ENCODE data around the gene TRIM38.
"Not testable (repeated sequence)": the region's sequence is repeated elsewhere in the genome, so short reads cannot be mapped to it uniquely, and the experiment has no call there.

TRIM38 gene

GRCh38 chr6:25943887-25944286, 18.7 kb upstream of the TRIM38 start:
- DNase-seq = no peak

DNA sequence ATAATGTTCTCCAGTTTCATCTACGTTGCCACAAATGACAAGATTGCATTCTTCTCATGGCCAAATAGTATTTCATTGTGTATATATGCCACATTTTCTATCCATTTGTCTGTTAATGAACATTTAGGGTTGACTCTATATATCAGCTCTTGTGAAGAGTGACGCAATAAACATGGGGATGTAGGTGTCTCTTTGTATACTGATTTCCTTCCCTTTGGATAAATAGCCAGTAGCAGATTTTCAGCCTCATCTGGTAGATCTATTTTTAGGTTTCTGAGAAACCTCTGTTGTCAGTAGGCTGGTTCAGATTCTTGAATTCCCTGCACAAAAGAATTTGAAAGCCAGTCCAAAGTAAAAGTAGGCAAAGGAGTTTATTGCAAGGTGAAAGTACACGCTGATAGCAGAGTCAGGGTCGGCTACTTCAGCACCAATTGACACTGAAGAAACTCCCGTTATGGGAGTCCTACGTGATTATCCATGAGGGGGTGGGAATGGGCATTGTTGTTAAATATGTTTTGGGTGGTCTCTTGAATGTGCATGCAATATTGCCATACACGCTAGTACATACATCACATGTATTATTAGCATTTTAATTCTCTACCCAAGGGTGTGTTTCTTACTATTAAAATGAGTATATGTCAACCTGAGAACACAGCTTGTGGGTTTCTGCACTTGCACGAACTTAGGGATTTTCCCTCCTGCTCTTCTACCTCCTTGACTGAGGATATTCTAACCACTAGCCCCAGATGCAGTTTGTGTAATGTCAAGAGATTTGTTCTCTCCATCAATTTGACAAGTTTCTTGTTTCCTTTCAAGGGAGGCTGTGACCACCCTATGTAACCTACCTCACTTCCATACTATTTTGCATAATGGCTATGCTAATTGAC, 17.7 kb upstream of the TRIM38 start:
- DNase-seq = no peak

GRCh38 chr6:25945738-25946137, 16.9 kb upstream of the TRIM38 start:
- DNase-seq = not testable (repeated sequence)

- no peak for DNase-seq
Measured at GRCh38 chr6:25946631-25947030, 16.0 kb upstream of the TRIM38 start.

- DNase-seq = not testable (repeated sequence)
Measured at GRCh38 chr6:25947492-25947891, 15.1 kb upstream of the TRIM38 start.

- DNase-seq = no peak
Measured at GRCh38 chr6:25949695-25950094, 12.9 kb upstream of the TRIM38 start.

GRCh38 chr6:25950297-25950696, 12.3 kb upstream of the TRIM38 start:
- DNase-seq = no peak

GRCh38 chr6:25951296-25952032, 11.1 kb upstream of the TRIM38 start:
- DNase-seq = no peak

GRCh38 chr6:25952535-25952934, 10.1 kb upstream of the TRIM38 start:
- no peak for DNase-seq

DNA sequence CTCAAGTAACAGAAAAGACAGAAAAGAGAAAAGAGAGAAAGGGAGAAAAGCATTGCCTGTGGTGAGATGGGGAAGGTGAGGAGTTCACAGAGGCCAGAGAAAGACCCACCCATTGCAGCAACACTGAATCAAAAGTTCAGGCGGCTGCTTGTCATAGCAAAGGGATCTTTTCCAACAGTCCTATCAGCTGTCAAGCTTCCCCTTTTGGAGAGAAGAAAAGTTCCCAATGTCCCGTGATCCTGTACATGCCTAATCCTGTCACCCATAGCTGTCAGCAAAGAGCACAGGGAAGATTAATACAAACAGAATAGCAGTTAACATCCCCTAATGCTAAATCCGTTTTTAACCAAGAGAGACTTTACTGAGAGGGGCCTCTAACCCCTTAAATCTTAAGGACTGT, 8.9 kb upstream of the TRIM38 start:
- DNase-seq = peak; percentile 15

DNA sequence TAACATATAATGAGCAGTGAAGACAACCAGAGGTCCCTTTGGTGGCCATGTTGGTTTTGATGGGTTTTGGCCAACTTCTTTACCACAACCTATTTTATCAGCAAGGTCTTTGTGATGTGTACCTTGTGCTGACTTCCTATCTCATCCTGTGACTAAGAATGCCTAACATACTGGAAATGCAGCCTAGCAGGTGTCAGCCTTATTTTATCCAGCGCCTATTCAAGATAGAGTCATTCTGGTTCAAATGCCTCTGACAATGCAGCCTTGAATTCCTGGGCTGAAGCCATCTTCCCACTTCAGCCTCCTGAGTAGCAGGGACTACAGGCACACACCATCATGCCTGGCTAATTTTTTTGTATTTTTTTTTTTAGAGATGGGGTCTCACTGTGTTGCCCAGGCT, 7.8 kb upstream of the TRIM38 start:
- DNase-seq = no peak

GRCh38 chr6:25956226-25956625, 6.4 kb upstream of the TRIM38 start:
- DNase-seq = no peak

DNA sequence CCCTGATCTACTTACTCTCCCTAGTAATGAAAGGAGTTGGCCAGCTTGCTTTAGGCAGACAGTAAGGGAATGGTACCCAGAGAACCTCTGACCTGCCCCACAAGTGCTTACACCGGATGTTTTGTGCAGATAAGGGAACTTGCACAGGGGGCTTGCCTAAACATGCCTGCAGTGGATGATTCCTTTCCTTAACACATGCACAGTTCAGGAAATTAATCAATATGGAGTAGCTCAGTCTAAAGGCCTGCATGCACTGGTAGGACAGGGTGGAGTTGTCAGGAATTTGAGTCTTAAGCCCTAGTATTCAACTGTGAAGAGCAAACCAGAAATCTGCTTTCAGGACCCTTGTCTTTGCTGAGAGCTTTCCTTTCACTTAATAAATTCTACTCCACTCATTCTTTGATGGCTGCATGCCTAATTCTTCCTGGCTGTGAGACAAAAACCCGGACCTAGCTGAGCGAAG, 3.9 kb upstream of the TRIM38 start:
- no peak for DNase-seq

GRCh38 chr6:25959890-25960536, 2.6 kb upstream of the TRIM38 start:
- no peak for DNase-seq

DNA sequence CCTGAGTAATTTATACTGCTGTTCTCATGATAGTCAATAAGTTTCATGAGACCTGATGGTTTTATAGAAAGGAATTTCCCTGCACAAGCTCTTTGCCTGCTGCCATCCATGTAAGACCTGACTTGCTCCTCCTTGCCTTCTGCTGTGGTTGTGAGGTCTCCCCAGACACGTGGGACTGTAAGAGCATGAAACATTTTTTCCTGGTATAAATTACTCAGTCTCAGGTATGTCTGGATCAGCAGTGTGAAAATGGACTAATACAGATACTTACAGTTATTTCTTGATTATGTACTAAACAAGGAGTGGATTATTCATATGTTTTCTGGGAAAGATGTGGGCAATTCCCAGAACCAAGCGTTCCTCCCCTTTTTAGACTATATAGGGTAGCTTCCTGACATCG, 1.9 kb upstream of the TRIM38 start:
- no peak for DNase-seq

DNA sequence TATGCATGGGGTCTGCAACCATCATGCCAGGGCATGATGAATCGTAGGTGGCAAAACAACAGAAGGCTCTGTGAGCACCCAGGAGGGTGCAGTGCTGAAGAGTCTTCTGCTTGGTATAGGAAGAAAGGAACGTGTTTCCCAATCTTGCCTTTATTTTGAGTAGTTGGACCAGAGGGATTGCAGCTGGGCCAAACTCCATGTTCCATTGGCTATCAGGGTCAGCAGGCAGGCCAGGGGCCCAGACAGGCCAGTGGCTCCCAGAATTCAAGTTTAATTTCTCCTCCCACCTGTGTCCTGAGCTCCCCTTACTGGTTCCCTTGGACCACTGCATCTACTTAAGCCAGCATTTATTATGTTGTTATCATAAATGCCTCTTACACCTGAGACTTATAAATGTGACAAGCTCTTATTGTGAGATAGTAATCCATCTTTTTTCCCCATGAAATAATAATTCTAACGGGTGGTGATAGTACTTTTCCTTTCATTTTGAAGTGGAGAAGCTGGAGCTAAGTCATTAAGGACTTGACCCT, 918 bp upstream of the TRIM38 start:
- peak; percentile 13 for DNase-seq

GRCh38 chr6:25963426-25964123, 973 bp downstream of the TRIM38 start:
- peak; percentile 56 for DNase-seq

GRCh38 chr6:25965058-25965457, 2.5 kb downstream of the TRIM38 start:
- peak; percentile 19 for DNase-seq

GRCh38 chr6:25966711-25967110, 4.1 kb downstream of the TRIM38 start:
- no peak for DNase-seq

- DNase-seq = no peak
Measured at GRCh38 chr6:25968769-25969168, 6.2 kb downstream of the TRIM38 start.

DNA sequence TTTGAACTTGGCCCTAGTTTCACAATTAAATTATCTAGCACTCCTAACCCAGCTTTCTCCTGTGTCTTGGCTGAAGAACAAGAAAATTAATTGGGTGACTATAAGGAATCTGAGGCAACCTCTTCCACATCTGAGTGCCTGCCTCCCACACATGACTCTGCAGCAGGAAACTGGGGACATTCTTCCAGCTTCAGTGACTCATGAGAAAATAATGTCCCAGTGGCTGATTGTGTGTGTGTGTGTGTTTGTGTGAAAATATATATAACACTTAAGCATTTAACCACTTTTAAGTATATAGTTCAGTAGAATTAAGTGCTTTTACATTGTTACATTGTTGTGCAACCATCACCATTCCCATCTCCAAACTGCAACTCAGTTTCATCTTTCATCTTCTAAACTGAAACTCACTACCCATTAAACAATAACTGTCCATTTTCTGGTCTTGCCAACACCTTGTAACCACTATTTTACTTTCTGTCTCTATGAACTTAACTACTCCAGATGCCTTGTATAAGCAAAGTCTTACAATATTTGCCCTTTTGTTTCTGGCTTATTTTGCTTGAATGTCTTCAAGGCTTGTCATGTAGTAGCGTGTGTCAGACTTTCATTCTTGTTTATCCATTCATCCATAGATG, 8.7 kb downstream of the TRIM38 start:
- peak; percentile 78 for DNase-seq

DNA sequence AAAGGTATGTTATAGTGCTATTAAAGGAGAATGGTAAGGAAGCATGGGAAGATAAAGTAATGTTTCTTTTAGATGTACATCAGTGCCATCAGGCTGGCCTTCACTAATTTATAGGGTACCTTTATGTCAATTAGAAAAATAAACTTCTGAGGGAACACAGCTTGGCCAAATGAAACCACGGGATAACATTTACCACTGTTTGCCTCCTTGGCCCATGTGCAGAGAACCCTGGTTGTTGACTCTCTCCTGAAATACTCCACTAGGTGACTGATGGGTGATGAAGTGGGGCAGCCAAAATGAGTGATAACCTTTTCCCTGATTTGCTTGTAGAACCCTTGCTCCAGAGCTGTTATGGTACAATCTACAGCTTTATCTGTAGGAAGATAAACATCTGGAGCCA, 9.5 kb downstream of the TRIM38 start:
- DNase-seq = no peak
